DMS53 (cell line): Measurements from ENCODE around the gene GPANK1.
A peak's percentile ranks its signal among the peaks of the same experiment; 100 is the strongest.

Experiments
- DNase-seq: peaks from one replicate; lab custom pipeline; 2025; lab: John Stamatoyannopoulos, UW

The GPANK1 gene

GRCh38 chr6:31639449-31639861 is 25.3 kb downstream of the GPANK1 start:
- no peak for DNase-seq

- DNase-seq: no peak
Observed at GRCh38 chr6:31639043-31639442, 25.8 kb downstream of the GPANK1 start.

- DNase-seq: peak; percentile 35
Observed at GRCh38 chr6:31636698-31637596, 27.9 kb downstream of the GPANK1 start.

- no peak for DNase-seq
Observed at GRCh38 chr6:31634969-31635575, 29.7 kb downstream of the GPANK1 start.

GRCh38 chr6:31634131-31634530 is 30.7 kb downstream of the GPANK1 start:
- no peak for DNase-seq

- DNase-seq: no peak
Observed at GRCh38 chr6:31633447-31633846, 31.4 kb downstream of the GPANK1 start.

- no peak for DNase-seq
Observed at GRCh38 chr6:31632279-31632946, 32.4 kb downstream of the GPANK1 start.

- DNase-seq: no peak
Observed at GRCh38 chr6:31631681-31632278, 33.0 kb downstream of the GPANK1 start.

GRCh38 chr6:31631209-31631608 is 33.6 kb downstream of the GPANK1 start:
- no peak for DNase-seq

- no peak for DNase-seq
Observed at GRCh38 chr6:31630177-31630934, 34.4 kb downstream of the GPANK1 start.

- DNase-seq: no peak
Observed at GRCh38 chr6:31629014-31629413, 35.8 kb downstream of the GPANK1 start.

GRCh38 chr6:31627690-31628287 is 37.0 kb downstream of the GPANK1 start:
- no peak for DNase-seq

GRCh38 chr6:31626952-31627351 is 37.8 kb downstream of the GPANK1 start:
- no peak for DNase-seq

- DNase-seq: no peak
Observed at GRCh38 chr6:31624070-31624469, 40.7 kb downstream of the GPANK1 start.

- no peak for DNase-seq
Observed at GRCh38 chr6:31622684-31623091, 42.1 kb downstream of the GPANK1 start.

- DNase-seq: no peak
Observed at GRCh38 chr6:31621991-31622390, 42.8 kb downstream of the GPANK1 start.

GRCh38 chr6:31621320-31621939 is 43.4 kb downstream of the GPANK1 start:
- DNase-seq: no peak

GRCh38 chr6:31620586-31621319 is 44.0 kb downstream of the GPANK1 start, which contains the start of gene PRRC2A:
PRRC2A (plus strand) TSS chr6:31620715; CDS start chr6:31622790, 2,075 bp downstream.
- peak; percentile 89 for DNase-seq

- peak; percentile 99 for DNase-seq
Observed at GRCh38 chr6:31619805-31620585, 44.8 kb downstream of the GPANK1 start.
